DND-41 (cell line): ENCODE data around the gene PRSS57.

ENCODE experiments used
- ATAC-seq: fragments of 200-7000 bp; cut with Tn5 transposase; 3 replicates; pipeline ENCODE4 v1.9.1; 2021; ENCODE audit warnings: low read depth; ENCODE audit not compliant: insufficient read depth
- DNase-seq: peaks from one replicate; pipeline ENCODE4 v3.0.0-alpha.2; 2020
- H2AFZ ChIP-seq: 2 replicates; pipeline ENCODE4 v1.6.0; 2012; ENCODE audit warnings: low read depth, low read length
- H3K27ac ChIP-seq: 2 replicates; pipeline ENCODE4 v1.5.1; 2012; ENCODE audit warnings: low read length, inconsistent platforms
- H3K27me3 ChIP-seq: fragments of 200-600 bp; sonication (generic); 2 replicates; pipeline ENCODE4 v1.6.0; 2012; ENCODE audit warnings: low read length, mild to moderate bottlenecking, inconsistent platforms; ENCODE audit not compliant: insufficient read depth, poor library complexity
- H3K36me3 ChIP-seq: 2 replicates; pipeline ENCODE4 v1.5.1; 2012; ENCODE audit warnings: low read length, inconsistent platforms; ENCODE audit not compliant: insufficient read depth
- H3K4me1 ChIP-seq: 2 replicates; pipeline ENCODE4 v1.5.1; 2012; ENCODE audit warnings: mild to moderate bottlenecking, low read length; ENCODE audit not compliant: insufficient read depth
- H3K4me2 ChIP-seq: 2 replicates; pipeline ENCODE4 v1.6.0; 2012; ENCODE audit warnings: mild to moderate bottlenecking, moderate library complexity, low read length, inconsistent platforms; ENCODE audit not compliant: insufficient read depth
- H3K4me3 ChIP-seq, 2 experiments: fragments of 200-600 bp in 1 of 2; shearing (Covaris generic) in 1 of 2; 2 replicates each; pipeline ENCODE4 v1.5.1; 2012 to 2016; ENCODE audit warnings: inconsistent platforms in 2 of 2, low read length in 2 of 2, mild to moderate bottlenecking in 2 of 2, low read depth in 1 of 2, moderate library complexity in 1 of 2
- H3K79me2 ChIP-seq: 2 replicates; pipeline ENCODE4 v1.6.0; 2012; ENCODE audit warnings: low read length, inconsistent platforms; ENCODE audit not compliant: insufficient read depth
- H3K9ac ChIP-seq: 2 replicates; pipeline ENCODE4 v1.6.0; 2012; ENCODE audit warnings: low read depth, mild to moderate bottlenecking, inconsistent platforms, low read length, moderate library complexity
- H3K9me3 ChIP-seq: 2 replicates; pipeline ENCODE4 v1.5.1; 2012; ENCODE audit warnings: low read length, moderate library complexity, mild to moderate bottlenecking, inconsistent platforms; ENCODE audit not compliant: insufficient read depth, severe bottlenecking
- H4K20me1 ChIP-seq: 2 replicates; pipeline ENCODE4 v1.6.0; 2012; ENCODE audit warnings: low read length; ENCODE audit not compliant: insufficient read depth
- CTCF ChIP-seq: IDR thresholded peaks from 2 replicates; pipeline ENCODE4 v1.5.1; 2012; ENCODE audit warnings: borderline replicate concordance, low read length, moderate library complexity, mild to moderate bottlenecking; ENCODE audit not compliant: poor library complexity, severe bottlenecking; ENCODE audit errors: extremely low read depth
- EZH2 ChIP-seq: IDR thresholded peaks from 3 replicates; pipeline ENCODE4 v1.6.1; 2012; ENCODE audit warnings: borderline replicate concordance, low read depth, mild to moderate bottlenecking, moderate library complexity, low read length, inconsistent platforms; ENCODE audit not compliant: severe bottlenecking

PRSS57 gene

DNA sequence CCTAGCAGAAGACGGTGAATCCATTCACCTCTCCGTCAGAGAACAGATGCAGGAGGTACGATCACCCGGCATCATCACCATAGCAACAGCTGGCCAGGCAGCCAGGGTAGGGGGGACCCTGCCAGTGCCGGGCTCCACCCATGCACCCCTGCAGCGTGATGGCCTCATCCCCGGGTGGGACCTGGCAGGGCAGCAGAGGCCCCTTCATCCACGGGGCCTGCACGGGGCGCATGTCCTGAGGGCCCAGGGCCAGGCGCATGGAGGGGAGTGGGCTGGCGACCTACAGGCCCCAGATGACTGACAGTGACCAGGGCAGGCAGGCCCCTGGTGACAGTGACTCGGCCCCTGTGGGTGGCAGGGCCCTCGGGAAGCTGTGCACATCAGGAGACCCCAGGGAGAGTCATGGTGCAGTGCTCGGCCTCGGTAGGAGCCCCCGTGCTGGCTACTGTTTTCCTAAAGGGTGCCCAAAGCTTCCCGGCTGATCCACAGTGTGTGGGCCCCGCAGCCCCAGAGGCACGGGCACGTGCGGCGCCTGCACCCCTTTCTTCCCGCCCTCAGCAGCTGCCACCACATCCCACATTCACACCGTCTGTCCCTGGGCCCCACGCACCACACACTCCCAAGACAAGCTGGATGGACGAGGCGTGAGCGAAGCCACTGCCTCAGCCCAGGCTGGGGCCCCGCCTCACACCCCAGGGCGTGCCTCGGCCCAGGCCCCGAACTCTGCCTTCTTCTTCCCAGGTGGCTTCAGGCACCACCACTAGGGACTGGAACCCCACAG lies 37.0 kb downstream of the PRSS57 start:
- Histone ChIP-seq H4K20me1 (peaks cover 92% of the 10 kb centered on the region), H3K9ac (no peak overlapping the region), H3K4me3 (no peak overlapping the region), H3K9me3 (no peaks in the 10 kb centered on the region), H3K36me3 (peaks cover 75% of the 10 kb centered on the region), H3K27ac (no peak overlapping the region), H3K4me1 (peaks cover 38% of the 10 kb centered on the region), H3K4me2 (no peak overlapping the region), H2AFZ (no peak overlapping the region), H3K79me2 (peaks cover 97% of the 10 kb centered on the region), H3K27me3 (no peaks in the 10 kb centered on the region)
- no peak for ATAC-seq
- no peak for DNase-seq
- no peak for TF ChIP-seq EZH2

GRCh38 chr19:657611-658010 lies 37.6 kb downstream of the PRSS57 start:
- no peak for TF ChIP-seq CTCF
- no peak overlapping the region for H3K9ac ChIP-seq
- H3K36me3 ChIP-seq = peaks cover 82% of the 10 kb centered on the region

DNA sequence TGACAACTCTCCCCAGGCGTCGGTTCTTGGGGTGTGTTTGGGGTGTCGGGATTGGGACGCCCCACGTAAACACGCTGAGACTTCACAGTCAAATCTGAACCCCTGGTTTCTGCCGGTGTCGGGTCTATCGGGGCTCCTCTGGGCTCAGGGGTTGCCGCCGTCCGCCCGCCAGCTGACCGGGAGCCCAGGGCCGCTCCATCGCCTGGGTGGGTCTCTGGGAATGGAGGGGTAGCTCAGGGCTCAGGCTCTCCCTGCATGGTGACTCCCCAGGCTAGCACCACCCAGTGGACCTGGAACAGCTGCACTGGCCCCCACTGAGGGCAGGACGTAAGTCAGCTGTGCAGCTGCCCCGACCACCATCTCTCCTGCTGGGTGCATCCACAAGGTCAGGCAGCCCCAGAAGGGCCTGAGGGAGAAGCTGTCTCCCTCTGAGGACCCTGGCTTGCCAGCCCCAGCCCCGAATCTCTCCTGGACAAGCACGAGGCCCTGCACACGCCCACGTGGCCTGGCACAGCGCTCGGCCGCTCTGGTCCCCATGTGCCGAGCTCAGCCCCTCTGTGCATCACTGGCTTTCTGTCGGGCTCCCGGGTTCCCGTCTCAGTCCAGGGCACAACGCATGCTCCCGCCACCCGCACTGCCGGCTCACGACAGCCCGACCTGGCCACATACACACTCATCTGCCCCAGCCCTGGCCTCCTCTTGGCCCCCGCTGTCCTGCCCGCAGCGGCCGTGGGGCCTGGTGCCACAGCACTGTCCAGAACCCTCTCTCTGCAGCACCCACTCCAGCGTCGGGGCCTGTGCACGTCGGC lies 38.3 kb downstream of the PRSS57 start:
- peaks cover 97% of the 10 kb centered on the region for H4K20me1 ChIP-seq
- TF ChIP-seq CTCF (no peak), EZH2 (no peak)

More at GRCh38 chr19:657611-658010, 37.6 kb downstream of the PRSS57 start:
- H3K27ac ChIP-seq = no peak overlapping the region
- no peak overlapping the region for H2AFZ ChIP-seq
- ATAC-seq (no peak), DNase-seq (no peak)
- H3K9me3 ChIP-seq = no peaks in the 10 kb centered on the region
- no peak overlapping the region for H3K4me2 ChIP-seq
- H3K4me3 ChIP-seq = no peak overlapping the region
- no peaks in the 10 kb centered on the region for H3K27me3 ChIP-seq
- peaks cover 99% of the 10 kb centered on the region for H3K79me2 ChIP-seq
- peaks cover 38% of the 10 kb centered on the region for H3K4me1 ChIP-seq
- H4K20me1 ChIP-seq = peaks cover 97% of the 10 kb centered on the region

DNA sequence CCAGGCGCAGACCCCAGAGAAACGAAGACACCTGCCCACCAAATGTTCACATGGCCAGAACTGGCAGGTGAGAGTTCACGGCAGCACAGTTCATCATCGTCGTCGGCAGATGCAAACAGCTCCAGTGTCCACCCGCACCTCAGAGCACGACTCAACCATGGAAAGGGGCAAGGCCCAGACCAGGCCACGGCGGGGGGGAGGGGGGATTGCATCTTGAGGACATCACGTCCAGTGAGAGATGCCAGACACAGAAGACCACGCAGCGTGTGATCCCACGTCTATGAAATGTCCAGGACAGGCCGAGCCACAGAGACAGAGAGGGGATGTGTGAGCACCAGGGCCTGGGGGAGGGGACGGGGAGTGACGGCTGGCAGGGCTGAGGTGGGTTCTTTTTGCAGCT lies 39.6 kb downstream of the PRSS57 start:
- no peaks in the 10 kb centered on the region for H3K27me3 ChIP-seq
- H3K4me1 ChIP-seq = peaks cover 24% of the 10 kb centered on the region
- no peak overlapping the region for H3K4me3 ChIP-seq
- H3K9me3 ChIP-seq = no peaks in the 10 kb centered on the region
- H3K79me2 ChIP-seq = peaks cover 95% of the 10 kb centered on the region
- no peak for TF ChIP-seq EZH2
- no peak for TF ChIP-seq CTCF
- H2AFZ ChIP-seq = no peak overlapping the region
- ATAC-seq = no peak
- no peak overlapping the region for H3K9ac ChIP-seq
- no peak overlapping the region for H3K27ac ChIP-seq
- H3K36me3 ChIP-seq = peaks cover 89% of the 10 kb centered on the region
- peaks cover 97% of the 10 kb centered on the region for H4K20me1 ChIP-seq
- H3K4me2 ChIP-seq = no peak overlapping the region
- no peak for DNase-seq

More for the DNA sequence above, 38.3 kb downstream of the PRSS57 start:
- no peak overlapping the region for H2AFZ ChIP-seq
- peaks cover 87% of the 10 kb centered on the region for H3K36me3 ChIP-seq
- H3K79me2 ChIP-seq = peaks cover 99% of the 10 kb centered on the region
- DNase-seq (no peak), ATAC-seq (no peak)
- H3K27me3 ChIP-seq = no peaks in the 10 kb centered on the region
- peaks cover 37% of the 10 kb centered on the region for H3K4me1 ChIP-seq
- no peak overlapping the region for H3K27ac ChIP-seq
- no peak overlapping the region for H3K4me3 ChIP-seq
- H3K9me3 ChIP-seq = no peaks in the 10 kb centered on the region
- no peak overlapping the region for H3K4me2 ChIP-seq
- H3K9ac ChIP-seq = no peak overlapping the region
